NAMALWA (cell line): ENCODE results near the gene SH3BP5L.

Experiments
- DNase-seq: peaks from one replicate; pipeline ENCODE4 v3.0.0-alpha.2; 2015; ENCODE audit warnings: low spot score

Gene SH3BP5L

DNA sequence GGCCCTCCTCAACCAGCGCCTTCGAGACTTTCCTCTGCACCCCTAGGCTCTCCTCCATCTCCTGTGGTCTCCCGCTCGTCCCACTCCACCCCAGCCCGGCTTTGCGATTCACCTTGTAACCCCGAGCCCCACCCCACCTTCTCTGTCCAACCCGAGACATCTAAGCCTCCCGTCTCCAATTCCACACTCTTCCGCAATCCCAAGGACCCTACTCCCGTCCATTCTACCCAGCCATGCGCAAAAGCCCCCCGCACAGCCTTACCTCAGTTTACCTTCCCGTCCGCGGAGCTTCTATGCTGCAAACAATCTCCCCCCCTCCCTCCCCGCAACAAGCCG is 174 bp downstream of the SH3BP5L start:
- no peak for DNase-seq

DNA sequence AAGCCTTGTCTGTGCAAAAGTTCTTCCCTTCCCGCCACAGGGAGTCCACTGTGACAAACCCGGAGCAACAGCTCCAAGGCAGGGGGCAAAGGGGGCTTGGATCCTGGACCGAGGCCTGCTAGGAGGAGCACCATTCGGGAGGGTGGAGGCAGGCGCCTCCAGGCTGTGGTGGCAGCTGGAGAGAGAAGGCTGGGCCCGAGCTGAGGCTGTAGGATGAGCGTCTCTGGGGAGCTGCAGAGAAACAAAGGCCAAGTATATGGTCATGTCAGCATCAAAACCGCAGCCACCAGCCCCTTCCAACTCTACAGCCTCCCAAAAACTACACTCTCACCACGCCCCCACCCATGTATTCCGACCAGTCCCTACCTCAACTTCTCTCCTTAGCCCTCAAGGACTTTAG is 579 bp downstream of the SH3BP5L start:
- DNase-seq: no peak

DNA sequence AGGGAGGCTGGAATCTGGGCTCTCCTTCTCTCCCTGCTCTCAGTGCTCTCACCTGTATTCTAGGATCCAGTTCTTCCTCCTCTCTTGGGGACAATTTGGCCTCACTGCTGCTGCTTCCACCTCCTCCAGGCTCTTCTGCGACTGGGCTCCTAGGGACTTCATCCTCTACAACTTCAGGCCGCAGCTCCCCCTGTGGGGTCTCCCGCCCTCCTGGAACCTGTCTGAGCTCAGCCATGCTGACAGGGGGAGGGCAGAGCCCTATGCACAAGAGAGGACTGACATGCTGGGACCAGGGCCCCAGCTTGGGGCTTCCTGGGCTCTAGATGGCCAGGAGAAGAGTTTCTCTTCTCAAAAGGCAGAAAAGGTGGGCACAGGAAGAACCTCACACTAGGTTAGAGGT is 1.0 kb downstream of the SH3BP5L start:
- no peak for DNase-seq

DNA sequence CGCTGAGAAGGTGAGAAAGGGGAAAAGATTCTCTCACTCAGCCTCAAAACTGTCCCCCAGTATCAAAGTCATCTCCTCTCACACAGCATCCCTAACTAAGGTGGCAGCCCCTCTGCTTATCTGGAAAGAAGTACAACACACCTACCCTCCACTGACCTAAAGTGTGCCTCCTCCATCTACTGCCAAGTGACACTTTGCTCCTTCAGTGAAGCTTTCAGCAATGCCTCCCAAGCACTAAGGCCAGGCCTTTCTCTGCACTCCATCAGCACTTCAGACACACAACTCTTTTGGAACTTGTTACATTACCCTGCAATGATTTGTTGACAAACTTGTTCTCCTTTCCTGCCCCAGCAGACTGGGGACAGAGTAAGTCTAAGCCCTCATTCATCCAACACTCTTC is 1.4 kb downstream of the SH3BP5L start:
- DNase-seq: no peak

DNA sequence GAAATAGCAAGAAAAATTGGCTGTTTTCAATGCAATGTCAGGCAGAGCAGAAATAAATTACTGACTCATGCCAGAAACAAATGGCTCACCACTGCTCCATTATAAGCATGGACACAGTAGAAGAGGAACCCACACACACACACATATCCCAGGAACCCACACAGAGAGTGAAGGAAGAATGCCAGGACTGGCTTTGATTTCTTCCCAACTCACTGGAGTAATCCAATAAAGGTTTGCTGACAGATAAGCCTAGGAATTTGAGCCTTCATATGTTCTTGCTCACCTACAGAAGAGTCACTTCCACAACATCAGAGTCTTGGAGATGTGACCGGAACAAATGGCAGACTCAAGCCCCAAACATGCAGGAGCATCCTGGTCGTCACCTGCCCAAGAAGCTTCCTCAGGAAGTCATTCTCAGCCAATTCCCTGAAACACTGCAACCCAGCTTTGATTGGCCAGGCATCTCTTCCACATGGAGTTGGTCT is 2.2 kb downstream of the SH3BP5L start:
- no peak for DNase-seq

DNA sequence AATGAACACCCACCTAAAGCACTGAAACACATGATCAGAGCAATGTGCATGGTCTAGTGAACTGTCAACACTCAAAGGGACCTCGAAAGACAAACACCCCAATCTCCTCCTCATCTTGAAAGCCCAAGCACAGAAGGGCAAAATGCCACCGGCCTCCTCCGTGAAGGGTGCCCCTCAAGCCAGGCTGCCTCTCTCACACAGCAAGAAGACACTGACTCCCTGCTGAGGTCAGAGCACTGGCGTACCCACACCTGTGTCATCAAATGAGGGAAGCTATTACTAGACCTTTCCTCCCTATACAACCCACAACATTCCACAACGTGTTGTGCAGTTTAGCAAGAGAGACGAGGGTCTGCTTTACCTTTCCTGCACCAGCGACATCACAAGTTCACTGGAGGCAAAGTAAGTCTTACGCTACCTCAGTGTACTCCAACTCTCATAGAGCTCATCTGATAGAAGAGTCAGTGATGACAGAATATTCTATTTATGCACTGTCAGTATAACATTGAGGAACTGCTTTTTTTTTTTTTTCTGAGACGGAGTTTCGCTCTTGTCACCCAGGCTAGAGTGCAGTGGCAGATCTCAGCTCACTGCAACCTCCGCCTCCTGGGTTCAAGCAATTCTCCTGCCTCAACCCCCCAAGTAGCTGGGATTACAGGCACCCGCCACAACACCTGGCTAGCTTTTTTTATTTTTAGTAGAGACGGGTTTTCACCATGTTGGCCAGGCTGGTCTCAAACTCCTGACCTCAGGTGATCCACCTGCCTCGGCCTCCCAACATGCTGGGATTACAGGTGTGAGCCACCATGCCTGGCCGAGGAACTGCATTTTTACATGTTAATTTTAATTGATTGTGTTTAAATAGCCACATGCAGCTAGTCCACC is 3.3 kb downstream of the SH3BP5L start:
- DNase-seq: peak; percentile 42

DNA sequence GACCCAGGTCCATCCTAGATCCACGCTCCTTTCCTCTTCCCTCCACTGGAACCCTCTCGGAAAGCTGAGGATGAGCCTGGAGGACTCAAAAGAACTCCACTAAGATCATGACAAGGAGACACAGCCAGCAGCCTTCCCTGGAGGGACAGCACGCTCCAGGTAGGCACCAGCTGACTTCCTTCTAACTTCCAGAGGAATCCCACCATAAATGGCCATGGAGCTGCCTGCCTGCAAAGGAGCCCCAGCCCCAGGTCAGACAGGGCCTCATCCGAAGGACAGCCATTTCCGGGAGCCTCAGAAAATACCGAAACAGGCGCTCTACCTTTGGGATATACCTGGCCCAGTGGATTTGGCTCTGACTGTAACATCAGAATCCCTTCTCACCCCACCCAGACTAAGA is 4.1 kb downstream of the SH3BP5L start:
- DNase-seq: no peak

DNA sequence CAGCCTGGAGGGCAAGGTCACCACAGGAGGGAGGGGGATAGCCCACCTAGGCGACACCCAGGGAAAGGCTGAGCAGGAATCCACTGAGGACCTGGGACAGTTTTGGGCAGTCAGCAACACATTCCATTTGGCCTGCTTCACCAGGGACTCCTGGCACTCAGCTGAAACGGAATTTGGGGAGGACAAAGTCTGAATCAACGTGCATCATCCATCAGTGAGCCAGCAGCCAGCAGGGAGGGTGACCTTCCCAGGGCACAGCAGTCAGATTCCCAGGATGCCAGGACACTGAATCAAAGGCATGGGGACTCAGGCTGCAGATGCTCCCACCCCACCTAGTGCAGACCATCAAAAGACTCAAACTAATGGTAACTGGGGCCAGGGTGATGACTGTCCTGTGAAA is 4.6 kb downstream of the SH3BP5L start:
- no peak for DNase-seq

DNA sequence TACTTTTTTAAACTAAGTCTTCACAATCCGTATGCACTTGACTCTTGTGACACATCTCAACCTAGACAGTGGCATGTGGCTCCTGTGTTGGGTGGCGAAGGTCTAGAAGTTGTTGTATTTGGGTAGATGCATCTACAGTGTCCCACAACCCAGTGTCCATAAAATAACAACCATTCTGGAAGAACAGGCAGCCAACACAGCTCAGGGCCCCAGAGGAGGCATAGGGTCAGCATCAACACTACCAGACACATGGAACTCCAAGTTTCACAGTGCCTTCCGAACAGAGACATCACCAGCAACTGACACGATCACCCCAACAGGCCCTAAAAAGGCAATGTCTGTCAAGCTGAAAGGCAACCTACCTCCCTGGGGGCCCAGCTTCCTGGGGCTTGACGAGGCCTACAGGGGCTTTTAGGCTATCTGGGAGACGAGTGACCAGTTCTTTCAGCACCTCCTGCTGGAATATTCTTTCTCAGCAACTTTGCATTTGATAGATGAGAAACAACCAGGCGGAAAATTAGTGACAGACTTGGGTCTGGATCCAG is 5.6 kb downstream of the SH3BP5L start:
- DNase-seq: no peak

DNA sequence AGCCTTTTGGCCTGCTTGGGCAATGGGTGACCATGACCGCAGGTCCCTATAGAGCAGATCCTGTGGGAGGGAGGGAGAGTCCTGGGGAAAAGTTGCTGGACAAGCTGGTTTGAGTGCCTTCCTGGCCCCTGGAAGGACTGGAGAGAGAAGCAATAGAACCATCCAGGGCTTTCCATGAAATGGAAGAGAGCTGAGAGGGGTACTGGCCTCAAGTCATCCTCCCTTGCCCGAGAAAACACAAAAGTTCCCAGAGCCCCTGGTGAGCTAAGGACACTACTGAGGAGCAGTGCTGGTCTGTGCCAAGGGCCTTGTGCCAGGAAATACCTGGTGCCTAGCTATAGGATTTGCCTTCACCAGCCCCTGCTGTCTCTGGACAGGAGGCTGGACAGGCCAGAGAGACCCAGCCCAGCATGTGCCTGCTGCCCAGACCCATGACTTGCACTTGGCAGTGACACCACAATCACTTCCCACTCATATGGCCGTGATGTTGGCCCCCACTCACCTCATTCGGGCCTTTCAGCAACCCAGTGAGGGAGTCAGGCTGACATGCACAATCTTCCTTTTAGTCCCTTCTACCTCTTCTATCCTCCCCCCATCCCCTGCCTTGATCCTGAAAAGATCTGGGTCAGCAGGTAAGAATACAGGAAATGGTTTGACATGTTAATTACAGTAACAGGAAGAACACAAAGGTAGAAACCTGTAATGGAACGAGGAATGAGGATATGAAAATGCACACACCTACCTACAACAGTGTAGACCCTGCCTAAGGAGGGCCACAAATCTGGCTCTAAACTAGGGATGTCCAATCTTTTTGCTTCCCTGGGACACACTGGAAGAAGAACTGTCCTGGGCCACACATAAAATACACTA is 7.0 kb downstream of the SH3BP5L start:
- DNase-seq: no peak

DNA sequence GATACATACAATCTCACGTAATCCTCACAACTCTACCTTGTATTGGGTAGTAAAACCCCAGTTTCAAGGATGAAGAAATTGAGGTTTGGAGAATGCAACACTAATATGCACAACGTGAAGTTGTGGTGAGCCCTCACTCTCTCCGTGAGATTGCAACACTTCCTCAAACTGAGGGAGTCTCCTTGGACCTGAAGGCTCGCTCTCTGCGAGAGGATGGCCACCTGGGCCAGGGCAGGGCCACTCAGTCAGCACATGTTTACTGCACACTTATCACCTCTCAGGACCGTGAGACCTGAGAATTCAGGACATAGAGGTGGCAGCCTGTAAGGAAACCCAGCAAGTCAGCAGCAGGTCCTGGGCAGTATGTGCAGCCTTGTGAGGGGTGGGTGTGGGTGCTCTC is 8.7 kb downstream of the SH3BP5L start:
- no peak for DNase-seq

DNA sequence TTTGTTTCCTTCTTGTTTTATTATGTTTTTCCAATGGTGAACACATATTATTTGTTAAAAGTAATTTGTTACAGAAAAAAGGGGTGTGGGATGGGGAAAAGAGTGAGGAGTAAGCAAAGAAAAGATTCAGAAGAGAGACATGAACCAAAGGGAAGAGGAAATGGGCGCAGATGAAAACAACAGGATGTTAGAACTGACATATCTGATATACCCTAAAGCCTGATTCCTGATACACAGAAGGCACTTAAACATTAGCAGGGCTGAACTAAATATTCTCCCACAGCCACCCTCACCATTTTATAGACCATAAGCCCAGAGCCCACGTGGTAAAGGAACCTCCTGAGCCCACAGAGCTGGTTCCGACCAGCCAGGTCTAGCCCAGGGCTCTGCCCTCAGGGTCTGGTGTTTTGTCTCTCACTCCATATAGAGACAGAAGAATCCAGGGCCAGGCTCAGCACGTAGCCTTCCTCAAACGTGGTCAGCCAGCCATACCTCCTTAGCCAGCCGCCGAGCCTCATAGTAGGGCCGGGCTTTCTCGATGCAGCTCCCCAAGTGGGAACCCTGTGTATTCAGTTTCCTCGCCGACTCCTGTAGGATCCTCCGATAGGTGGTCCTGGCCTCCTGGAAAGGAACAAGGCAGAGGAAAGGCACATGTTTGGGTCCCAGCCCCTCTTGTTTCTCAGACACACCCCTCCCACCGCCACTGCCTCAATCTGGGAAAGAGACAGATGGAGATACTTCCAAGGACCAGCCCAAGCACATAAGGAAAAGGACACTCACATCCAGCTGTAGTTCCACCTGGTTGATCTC is 9.5 kb downstream of the SH3BP5L start:
- no peak for DNase-seq

DNA sequence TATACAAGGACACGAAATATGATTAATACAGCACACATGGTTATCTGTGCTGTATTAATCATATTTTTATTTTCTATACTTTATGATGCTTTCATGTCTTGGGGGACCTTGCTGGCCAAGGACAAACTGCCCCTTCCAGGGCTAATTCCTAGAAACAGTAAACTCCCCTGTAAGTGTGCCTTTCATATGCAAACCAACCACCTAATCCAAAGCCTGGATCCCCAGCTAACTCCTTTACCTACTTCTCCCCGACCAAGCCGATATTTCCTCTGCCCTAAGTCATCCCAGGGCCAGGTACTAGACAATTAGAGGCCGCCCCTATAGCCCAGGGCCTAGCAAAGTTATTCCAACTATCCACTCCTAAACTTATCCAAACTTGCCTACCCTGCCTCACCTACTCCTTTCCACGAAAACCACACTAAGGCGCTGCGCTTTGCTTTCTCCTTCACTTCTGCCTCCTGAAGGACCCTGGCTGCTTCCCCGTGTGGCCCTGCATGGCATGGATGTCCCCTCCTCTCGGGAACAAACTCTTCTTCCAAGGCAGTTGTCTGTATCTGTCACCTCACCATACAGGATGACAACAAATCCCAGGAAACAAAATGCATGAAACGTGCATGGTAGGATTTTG is 10.2 kb downstream of the SH3BP5L start:
- no peak for DNase-seq

DNA sequence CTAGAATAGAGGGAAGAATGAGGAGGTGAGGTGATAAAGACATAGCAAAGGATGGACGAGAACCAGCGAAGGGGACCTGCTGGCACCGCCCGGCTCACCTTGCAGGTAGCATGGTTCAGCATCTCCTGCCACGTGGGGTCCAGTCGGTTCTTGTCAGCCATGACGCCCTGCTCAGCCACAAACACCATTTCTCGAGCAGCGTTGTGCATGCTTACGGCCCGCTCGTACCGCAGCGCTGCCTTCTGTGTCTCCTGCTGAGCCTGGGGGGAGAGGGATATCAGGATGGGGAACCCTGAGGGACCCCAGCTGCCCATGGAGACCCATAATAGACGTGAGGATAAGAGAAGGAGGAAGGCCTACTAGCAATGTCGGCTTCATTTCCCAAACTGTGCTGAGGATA is 11.4 kb downstream of the SH3BP5L start:
- no peak for DNase-seq

DNA sequence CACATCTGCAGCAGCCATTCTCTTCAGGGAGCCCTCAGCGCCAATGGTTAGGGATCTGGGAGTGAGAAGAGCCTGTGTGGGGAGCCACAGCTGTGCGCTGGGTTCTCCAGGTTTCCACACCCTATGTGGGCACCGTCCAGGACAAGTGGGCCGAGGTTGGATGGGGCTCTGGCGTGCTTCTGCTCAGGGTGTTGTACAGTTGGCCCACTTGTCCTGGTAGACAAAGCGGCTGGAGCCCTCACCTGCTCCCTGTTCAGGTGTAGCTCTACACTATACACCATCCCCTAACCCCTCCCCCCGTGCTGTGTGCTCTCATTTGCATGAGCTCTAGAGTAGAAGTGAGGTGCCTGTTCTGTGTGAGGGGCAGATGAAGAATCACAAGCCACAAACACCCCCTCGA is 12.2 kb downstream of the SH3BP5L start:
- DNase-seq: no peak

DNA sequence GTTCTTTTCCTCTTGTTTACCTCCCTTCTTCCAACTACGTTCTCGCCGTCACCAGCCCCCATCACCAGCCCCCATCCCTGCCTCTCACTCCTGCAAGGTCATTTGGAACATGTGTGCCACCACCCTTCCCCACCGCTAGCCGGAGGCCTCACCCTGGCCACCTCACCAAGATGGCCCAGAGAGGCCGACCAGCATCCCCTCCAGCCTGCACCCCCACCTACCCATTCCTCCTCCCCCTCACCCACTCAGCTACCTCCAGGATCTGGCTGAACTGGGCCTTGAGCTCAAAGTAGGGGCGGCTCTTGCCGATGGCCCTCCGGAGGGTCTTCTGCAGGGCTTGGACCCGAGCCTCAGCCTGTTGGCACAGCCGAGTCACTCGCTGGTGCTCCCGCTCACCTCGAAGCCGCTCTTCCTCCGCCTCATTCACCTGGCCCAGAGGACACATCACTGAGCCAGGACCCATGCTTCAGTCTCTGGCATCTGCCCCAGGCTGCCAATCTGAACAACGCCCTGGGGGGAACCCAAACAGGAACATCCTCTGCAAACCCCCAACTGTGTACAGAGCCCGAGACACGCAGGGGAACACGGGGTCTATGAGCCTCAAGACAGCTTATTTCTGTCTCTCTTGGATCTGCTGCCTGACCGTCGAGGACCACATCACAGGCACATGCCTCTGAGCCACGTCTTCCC is 12.8 kb downstream of the SH3BP5L start:
- DNase-seq: no peak

DNA sequence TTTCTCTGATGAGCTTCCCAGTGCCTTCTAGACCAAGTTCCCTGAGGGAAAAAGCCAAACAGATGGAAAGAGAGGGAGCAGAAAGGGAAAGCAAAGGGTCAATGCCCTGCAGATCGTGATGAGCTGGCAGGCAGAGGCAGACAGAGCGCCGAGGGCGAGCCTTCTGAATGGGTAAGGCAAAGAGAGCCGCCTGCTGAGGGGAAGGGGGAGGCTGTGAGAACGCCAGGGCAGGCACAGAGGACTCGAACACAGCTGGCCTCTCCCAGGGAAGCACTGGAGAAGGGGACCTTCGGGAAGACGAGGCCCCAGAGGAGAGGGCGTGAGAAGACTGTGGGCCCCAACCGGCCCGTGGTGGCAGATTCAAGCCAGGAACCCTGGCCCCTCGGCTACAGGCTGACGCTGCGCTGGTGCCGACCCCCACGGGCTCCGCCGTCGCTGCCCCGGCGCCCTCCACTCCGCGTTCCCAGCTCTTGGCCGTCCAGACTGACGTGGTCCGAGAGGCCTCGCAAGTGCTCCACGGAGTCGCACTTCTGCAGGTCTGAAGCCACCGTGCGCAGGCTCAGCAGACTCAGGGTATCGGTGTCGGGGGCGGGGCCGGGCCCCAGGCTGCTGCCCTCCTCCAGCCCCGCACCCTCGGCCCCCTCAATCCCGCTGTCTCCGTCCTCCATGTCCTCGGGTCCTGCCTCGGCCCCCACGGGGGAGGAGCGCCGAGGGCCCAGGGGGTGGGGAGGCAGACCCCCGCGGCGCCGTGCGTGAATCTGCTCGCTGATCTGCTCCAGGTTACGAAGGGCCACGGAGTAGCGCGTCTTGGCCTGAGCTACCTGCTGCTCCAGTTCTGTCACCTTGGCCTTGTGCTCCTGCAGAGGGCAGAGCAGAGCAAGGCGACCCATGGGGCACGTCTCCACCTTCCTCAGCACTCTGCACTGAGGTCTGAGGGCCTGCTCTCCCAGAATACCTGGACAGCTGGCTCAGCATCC is 13.9 kb downstream of the SH3BP5L start:
- DNase-seq: no peak

DNA sequence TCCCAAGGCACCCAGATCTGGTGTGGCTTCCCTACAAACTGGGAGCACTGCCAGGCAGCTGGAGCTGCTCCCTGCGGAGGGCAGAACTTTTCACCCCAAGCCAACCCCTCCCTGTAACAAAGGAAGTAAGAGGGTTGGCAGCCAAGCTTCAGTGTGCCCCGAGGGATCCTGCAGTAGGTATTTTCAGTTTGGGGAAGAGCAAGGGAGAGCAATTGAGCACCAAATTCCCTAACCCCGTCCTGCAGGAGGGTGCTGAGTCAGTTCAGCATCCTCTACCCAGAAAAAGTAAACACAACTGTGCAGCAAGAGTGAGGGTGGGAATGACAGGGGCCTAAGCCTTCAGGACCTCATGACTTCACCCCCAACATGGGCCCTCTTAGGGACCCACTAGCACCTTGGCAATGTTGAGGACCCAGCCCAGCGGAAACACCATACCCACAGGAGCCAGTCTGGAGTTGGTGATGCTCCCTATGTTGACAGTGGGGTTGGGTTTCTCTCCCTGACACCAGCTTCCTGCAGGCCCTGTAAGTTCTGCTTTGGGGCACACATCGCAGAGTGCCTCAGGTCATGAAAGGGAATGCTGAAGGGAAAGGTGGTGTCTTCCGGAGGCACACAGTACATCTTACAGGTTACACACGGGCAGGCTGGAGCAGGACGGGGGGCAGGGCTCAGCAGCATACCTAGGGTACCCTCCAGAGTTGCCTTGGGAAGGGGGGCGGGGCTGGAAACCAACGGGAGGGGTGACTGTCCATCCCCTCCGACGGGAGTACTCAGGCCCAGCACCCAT is 14.8 kb downstream of the SH3BP5L start:
- no peak for DNase-seq
